Osteocyte (in vitro differentiated cells): Measurements from ENCODE around the gene GPHA2. TPM values are rescaled to one million over a fixed set of nuclear protein-coding genes. Genes with fewer than 3 reads are reported as not detected.

ENCODE experiments used
- DNase-seq: peaks from one replicate; pipeline ENCODE4 v3.0.0; 2021; ENCODE audit warnings: mixed read lengths; ENCODE audit not compliant: unreplicated experiment; ENCODE audit errors: extremely low spot score
- H3K27ac Mint-ChIP-seq: one replicate; pipeline ENCODE4 v1.8.0; 2021; ENCODE audit warnings: mild to moderate bottlenecking, mixed read lengths; ENCODE audit not compliant: unreplicated experiment
- H3K27me3 Mint-ChIP-seq: one replicate; pipeline ENCODE4 v1.8.0; 2021; ENCODE audit warnings: mixed read lengths; ENCODE audit not compliant: unreplicated experiment
- H3K36me3 Mint-ChIP-seq: one replicate; pipeline ENCODE4 v1.8.0; 2021; ENCODE audit warnings: mixed read lengths; ENCODE audit not compliant: unreplicated experiment
- H3K4me1 Mint-ChIP-seq: one replicate; pipeline ENCODE4 v1.8.0; 2021; ENCODE audit warnings: mixed read lengths; ENCODE audit not compliant: unreplicated experiment
- H3K4me3 Mint-ChIP-seq: one replicate; pipeline ENCODE4 v1.8.0; 2021; ENCODE audit warnings: mild to moderate bottlenecking, moderate library complexity, mixed read lengths; ENCODE audit not compliant: unreplicated experiment
- H3K9me3 Mint-ChIP-seq: one replicate; pipeline ENCODE4 v1.8.0; 2021; ENCODE audit warnings: mixed read lengths; ENCODE audit not compliant: unreplicated experiment
- total RNA-seq: library from RNA; stranded (reverse); gene quantifications from 2 replicates; pipeline ENCODE4 v1.2.1, GENCODE V29; 2021
- TF ChIP-seq, protein P1 (sequence below): fragments of 200-600 bp; sonication (generic); IDR thresholded peaks from 2 replicates; pipeline ENCODE4 v1.5.0; 2021; ENCODE audit warnings: antibody characterized with exemption, mild to moderate bottlenecking, moderate library complexity

GPHA2 gene
- total RNA-seq, 1 donor from 2014 or later, result not detected

DNA sequence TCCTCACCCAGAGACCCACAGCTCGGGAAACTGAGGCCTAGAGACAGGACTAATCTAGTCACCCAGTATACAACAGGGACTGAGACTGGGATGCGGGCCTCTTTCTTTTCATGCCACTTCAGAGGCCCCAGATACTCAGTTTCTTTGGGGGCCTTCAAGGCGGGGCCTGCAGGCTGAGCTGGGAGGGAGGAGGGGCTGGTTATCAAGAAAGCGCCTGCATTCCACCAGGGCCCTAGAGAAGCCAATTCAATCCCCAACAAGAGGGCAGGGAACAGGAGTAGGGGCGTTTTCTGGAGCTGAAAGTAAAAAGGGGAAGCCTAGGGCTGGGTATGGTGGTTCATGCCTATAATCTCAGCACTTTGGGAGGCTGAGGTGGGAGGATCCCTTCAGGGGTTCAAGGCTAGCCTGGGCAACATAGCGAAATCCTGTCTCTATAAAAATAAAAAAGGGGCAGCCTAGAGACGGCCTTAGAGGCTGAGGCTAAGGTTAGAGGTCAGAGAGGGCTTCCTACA, 20.3 kb downstream of the GPHA2 start:
- H3K27ac Mint-ChIP-seq, result no peak overlapping the region
- DNase-seq, result no peak
- no peaks in the 10 kb centered on the region for H3K9me3 Mint-ChIP-seq
- H3K4me1 Mint-ChIP-seq, result peaks cover 24% of the 10 kb centered on the region
- peak overlapping the region; percentile 83 for H3K4me3 Mint-ChIP-seq
- peaks cover 15% of the 10 kb centered on the region for H3K36me3 Mint-ChIP-seq
- TF ChIP-seq, protein P1, sequence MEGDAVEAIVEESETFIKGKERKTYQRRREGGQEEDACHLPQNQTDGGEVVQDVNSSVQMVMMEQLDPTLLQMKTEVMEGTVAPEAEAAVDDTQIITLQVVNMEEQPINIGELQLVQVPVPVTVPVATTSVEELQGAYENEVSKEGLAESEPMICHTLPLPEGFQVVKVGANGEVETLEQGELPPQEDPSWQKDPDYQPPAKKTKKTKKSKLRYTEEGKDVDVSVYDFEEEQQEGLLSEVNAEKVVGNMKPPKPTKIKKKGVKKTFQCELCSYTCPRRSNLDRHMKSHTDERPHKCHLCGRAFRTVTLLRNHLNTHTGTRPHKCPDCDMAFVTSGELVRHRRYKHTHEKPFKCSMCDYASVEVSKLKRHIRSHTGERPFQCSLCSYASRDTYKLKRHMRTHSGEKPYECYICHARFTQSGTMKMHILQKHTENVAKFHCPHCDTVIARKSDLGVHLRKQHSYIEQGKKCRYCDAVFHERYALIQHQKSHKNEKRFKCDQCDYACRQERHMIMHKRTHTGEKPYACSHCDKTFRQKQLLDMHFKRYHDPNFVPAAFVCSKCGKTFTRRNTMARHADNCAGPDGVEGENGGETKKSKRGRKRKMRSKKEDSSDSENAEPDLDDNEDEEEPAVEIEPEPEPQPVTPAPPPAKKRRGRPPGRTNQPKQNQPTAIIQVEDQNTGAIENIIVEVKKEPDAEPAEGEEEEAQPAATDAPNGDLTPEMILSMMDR, result no peak
- no peaks in the 10 kb centered on the region for H3K27me3 Mint-ChIP-seq

DNA sequence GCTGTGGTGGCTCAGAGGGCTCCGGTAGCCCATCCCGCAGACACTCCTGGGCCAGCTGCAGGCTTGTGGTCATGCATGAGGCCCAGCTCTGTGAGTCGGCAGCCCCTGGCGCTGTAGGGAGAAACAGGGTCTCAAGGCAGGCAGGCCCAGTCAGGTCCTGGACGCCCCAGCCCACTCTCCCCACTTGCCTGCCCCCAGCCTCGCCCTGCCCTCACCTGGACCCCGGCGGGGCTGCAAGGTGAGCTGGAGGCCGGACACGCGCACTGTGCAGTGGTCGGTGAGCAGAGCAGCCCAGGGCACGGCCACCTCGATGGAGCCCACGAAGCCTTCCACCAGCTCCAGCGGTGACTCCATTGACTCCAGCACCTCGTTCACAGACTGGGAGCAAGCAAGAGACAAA, 21.6 kb downstream of the GPHA2 start:
- H3K9me3 Mint-ChIP-seq, result no peaks in the 10 kb centered on the region
- H3K36me3 Mint-ChIP-seq, result peaks cover 15% of the 10 kb centered on the region
- TF ChIP-seq, protein P1, result no peak
- peak; percentile 84 for DNase-seq
- H3K4me3 Mint-ChIP-seq, result no peak overlapping the region
- no peak overlapping the region for H3K27ac Mint-ChIP-seq
- H3K4me1 Mint-ChIP-seq, result peaks cover 24% of the 10 kb centered on the region
- H3K27me3 Mint-ChIP-seq, result no peaks in the 10 kb centered on the region

DNA sequence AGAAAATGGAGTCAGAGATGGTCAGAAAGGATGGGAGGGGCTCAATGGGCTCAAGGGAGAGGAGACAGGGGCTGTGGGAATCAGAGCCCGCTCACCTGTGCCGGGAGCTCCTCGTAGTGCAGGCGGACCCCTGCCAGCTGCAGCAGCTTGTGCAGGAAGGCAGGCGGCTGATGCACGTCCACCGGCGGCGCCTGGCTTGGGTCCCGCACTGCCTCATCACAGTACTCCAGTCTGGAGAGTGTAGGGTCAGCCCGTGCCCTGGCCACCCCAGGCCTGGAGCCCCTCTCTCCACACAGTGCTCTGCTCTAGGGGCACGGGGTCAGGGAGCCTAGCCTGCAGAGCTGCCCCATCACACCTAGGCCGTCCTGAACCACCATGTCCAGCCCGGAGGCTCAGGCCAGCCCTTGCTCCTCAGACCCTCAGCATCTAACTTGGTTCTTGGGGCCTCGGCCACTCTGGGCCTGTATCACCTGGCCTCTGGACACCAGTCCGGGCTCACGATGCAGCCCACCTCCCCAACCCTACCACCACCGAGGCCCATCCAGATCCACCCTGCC, 22.4 kb downstream of the GPHA2 start:
- H3K4me1 Mint-ChIP-seq, result peaks cover 22% of the 10 kb centered on the region
- no peaks in the 10 kb centered on the region for H3K9me3 Mint-ChIP-seq
- TF ChIP-seq, protein P1, result no peak
- peaks cover 19% of the 10 kb centered on the region for H3K36me3 Mint-ChIP-seq
- H3K27me3 Mint-ChIP-seq, result no peaks in the 10 kb centered on the region
- no peak overlapping the region for H3K4me3 Mint-ChIP-seq
- DNase-seq, result no peak
- H3K27ac Mint-ChIP-seq, result no peak overlapping the region

DNA sequence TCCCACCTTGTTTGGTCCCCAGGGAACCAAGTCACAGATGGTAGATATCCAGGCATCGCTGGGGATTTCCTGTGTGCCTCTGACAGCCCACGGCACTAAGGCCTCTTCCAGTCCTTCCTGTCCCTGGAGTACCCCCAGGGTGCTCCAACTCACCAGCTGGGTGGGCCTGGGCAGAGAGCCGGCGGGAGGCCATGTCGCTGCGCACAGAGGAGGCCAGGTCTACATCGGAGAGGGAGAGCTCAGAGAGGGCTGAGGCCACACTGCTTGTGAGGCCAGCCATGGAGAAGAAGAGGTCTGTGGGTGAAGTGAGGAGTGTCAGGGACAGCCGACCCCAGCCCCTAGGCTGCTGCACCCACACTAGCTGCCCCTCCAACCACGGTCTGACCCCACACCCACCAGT, 24.0 kb downstream of the GPHA2 start:
- TF ChIP-seq, protein P1, result no peak
- H3K27ac Mint-ChIP-seq, result no peak overlapping the region
- H3K9me3 Mint-ChIP-seq, result no peaks in the 10 kb centered on the region
- DNase-seq, result no peak
- no peaks in the 10 kb centered on the region for H3K27me3 Mint-ChIP-seq
- H3K4me1 Mint-ChIP-seq, result peaks cover 14% of the 10 kb centered on the region
- peaks cover 23% of the 10 kb centered on the region for H3K36me3 Mint-ChIP-seq
- no peak overlapping the region for H3K4me3 Mint-ChIP-seq

DNA sequence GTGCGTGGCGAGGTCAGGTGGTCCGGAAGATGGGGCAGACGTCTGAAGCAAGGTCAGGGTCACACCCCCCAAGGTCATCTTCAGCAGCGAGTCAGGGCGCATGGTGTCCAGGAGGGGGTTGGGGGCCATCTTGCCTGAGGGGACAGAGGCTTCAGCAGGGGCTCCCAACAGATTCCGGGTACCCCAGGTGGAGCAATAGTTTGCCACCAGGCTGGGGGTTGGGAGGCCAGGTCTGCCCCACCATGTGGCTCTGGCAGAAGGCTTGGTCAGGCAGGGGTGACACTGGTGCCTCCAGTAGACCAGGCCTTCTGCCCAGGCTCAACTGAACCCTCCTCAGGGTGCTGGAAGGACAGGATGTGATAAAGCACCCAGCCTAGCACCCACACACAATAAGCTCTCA, 24.6 kb downstream of the GPHA2 start:
- H3K27me3 Mint-ChIP-seq, result no peaks in the 10 kb centered on the region
- no peak for DNase-seq
- peaks cover 10% of the 10 kb centered on the region for H3K4me1 Mint-ChIP-seq
- H3K4me3 Mint-ChIP-seq, result no peak overlapping the region
- no peaks in the 10 kb centered on the region for H3K9me3 Mint-ChIP-seq
- H3K36me3 Mint-ChIP-seq, result peaks cover 23% of the 10 kb centered on the region
- TF ChIP-seq, protein P1, result no peak
- H3K27ac Mint-ChIP-seq, result no peak overlapping the region
